ENCODE data around the gene UBE2L5.

- TF ChIP-seq SP1 (IDR thresholded peaks at IDR 0.05) (no peak), FOXA1 (IDR thresholded peaks at IDR 0.05) (no peak), TARDBP (IDR thresholded peaks at IDR 0.05) (no peak), FOXM1 (IDR thresholded peaks at IDR 0.05; ENCODE audit: borderline replicate concordance) (no peak)
Observed at GRCh38 chr13:30456290-30456689, 34.0 kb downstream of the UBE2L5 start.

All from HEK293T (cell line).